HCT116 (cell line): ENCODE measurements around the gene MRPS12. TPM values are rescaled to one million over a fixed set of nuclear protein-coding genes. Genes with fewer than 3 reads are reported as not detected.

Experiments used
- ATAC-seq: fragments of 200-7000 bp; cut with Tn5 transposase; 2 replicates; pipeline ENCODE4 v1.9.1; 2020; ENCODE audit warnings: mild to moderate bottlenecking, moderate library complexity
- BruUV-seq: library from RNA; stranded (reverse); fragments of 400-500 nt; replicated peaks from 2 replicates; lab custom pipeline; 2021; lab: Mats Ljungman, UMichigan
- CTCF ChIA-PET: fragments of 300-600 bp; sonication (Branson Sonifier 250); formaldehyde crosslinking; loops from one replicate; lab custom pipeline; 2021; ENCODE audit warnings: antibody characterized with exemption; lab: Charles Lee
- POLR2A ChIA-PET: fragments of 300-600, 350-600 bp; sonication (Branson Sonifier 250); formaldehyde crosslinking; loops from one replicate; lab custom pipeline; 2021; ENCODE audit warnings: antibody characterized with exemption; lab: Charles Lee
- RAD21 ChIA-PET, 2 experiments: fragments of 300-600 bp; sonication (Branson Sonifier 250); formaldehyde crosslinking; loops; one replicate each; lab custom pipeline; 2023; ENCODE audit warnings: low total read pairs in 2 of 2; ENCODE audit not compliant: uncharacterized antibody in 2 of 2, unreplicated experiment in 2 of 2, low non-redundant PET in 1 of 2; lab: Charles Lee
- DNase-seq: peaks from one replicate; pipeline ENCODE4 v3.0.0-alpha.2; 2010; ENCODE audit warnings: low read depth, low spot score
- H2AFZ ChIP-seq: fragments of 200-600 bp; shearing (Covaris generic), sonication (generic); 2 replicates; pipeline ENCODE4 v1.6.1; 2017; ENCODE audit warnings: low read depth, mixed run types, mixed read lengths, antibody characterized with exemption, low read length; ENCODE audit not compliant: poor library complexity, severe bottlenecking
- H3K27ac ChIP-seq: 2 replicates; pipeline ENCODE4 v1.5.1; 2012; ENCODE audit warnings: low read depth, low read length
- H3K27me3 ChIP-seq: fragments of 200-600 bp; sonication (generic); 2 replicates; pipeline ENCODE4 v1.6.1; 2016; ENCODE audit warnings: mixed run types, low read length, mixed read lengths; ENCODE audit not compliant: insufficient read depth
- H3K36me3 ChIP-seq, 2 experiments: fragments of 200-500 bp in 1 of 2; fragments of 200-600 bp in 1 of 2; sonication (Bioruptor generic) in 1 of 2; sonication (generic) in 1 of 2; 2 replicates each; pipeline versions ENCODE4 v1.5.1 to v1.6.1; 2014 to 2016; ENCODE audit warnings: low read length in 2 of 2, inconsistent platforms in 1 of 2, mixed read lengths in 1 of 2, mixed run types in 1 of 2; ENCODE audit not compliant: insufficient read depth in 2 of 2, control insufficient read depth in 1 of 2
- H3K4me1 ChIP-seq, 2 experiments: fragments of 200-600 bp in 1 of 2; sonication (generic) in 1 of 2; 2 replicates each; pipeline versions ENCODE4 v1.5.1 to v1.6.1; 2012 to 2017; ENCODE audit warnings: low read length in 2 of 2, inconsistent platforms in 1 of 2, mild to moderate bottlenecking in 1 of 2, mixed read lengths in 1 of 2, mixed run types in 1 of 2, moderate library complexity in 1 of 2; ENCODE audit not compliant: insufficient read depth in 2 of 2, control insufficient read depth in 1 of 2
- H3K4me2 ChIP-seq: fragments of 200-600 bp; sonication (generic); 2 replicates; pipeline ENCODE4 v1.6.1; 2017; ENCODE audit warnings: mixed run types, low read length, mixed read lengths
- H3K4me3 ChIP-seq, 2 experiments: fragments of 200-600 bp in 1 of 2; sonication (generic) in 1 of 2; replicated peaks in 1 of 2; 2 replicates each; pipeline ENCODE4 v1.5.1; 2011 to 2016; ENCODE audit warnings: low read length in 2 of 2, control low read depth in 1 of 2, low read depth in 1 of 2, mild to moderate bottlenecking in 1 of 2, mixed read lengths in 1 of 2, mixed run types in 1 of 2
- H3K79me2 ChIP-seq: fragments of 200-600 bp; sonication (generic); 2 replicates; pipeline ENCODE4 v1.6.1; 2017; ENCODE audit warnings: mild to moderate bottlenecking, mixed run types, low read length, moderate library complexity, mixed read lengths; ENCODE audit not compliant: insufficient read depth
- H3K9ac ChIP-seq: fragments of 200-600 bp; sonication (generic); 2 replicates; pipeline ENCODE4 v1.6.1; 2016; ENCODE audit warnings: low read length, mixed read lengths
- H3K9me2 ChIP-seq: fragments of 200-600 bp; sonication (generic), shearing (Covaris generic); 2 replicates; pipeline ENCODE4 v1.6.1; 2017; ENCODE audit warnings: mixed run types, mild to moderate bottlenecking, moderate library complexity; ENCODE audit not compliant: insufficient read depth
- H3K9me3 ChIP-seq, 2 experiments: fragments of 200-500 bp in 1 of 2; fragments of 200-600 bp in 1 of 2; sonication (Bioruptor generic) in 1 of 2; sonication (generic) in 1 of 2; 2 replicates each; pipeline ENCODE4 v1.6.1; 2014 to 2017; ENCODE audit warnings: low read length in 2 of 2, mixed read lengths in 2 of 2, inconsistent platforms in 1 of 2, low read depth in 1 of 2, mild to moderate bottlenecking in 1 of 2, mixed run types in 1 of 2, moderate library complexity in 1 of 2; ENCODE audit not compliant: control insufficient read depth in 1 of 2, insufficient read depth in 1 of 2
- H4K20me1 ChIP-seq: fragments of 200-600 bp; sonication (generic), shearing (Covaris generic); 2 replicates; pipeline ENCODE4 v1.6.1; 2017; ENCODE audit warnings: mixed run types, mild to moderate bottlenecking, moderate library complexity; ENCODE audit not compliant: insufficient read depth
- CBX3 ChIP-seq: IDR thresholded peaks from 2 replicates; pipeline ENCODE4 v1.6.1; 2012; ENCODE audit warnings: low read depth
- CEBPB ChIP-seq: IDR thresholded peaks from 2 replicates; pipeline ENCODE4 v1.6.1; 2012; ENCODE audit warnings: low read depth
- CTCF ChIP-seq, 3 experiments: fragments of 200-600 bp in 1 of 3; sonication (generic) in 1 of 3; IDR thresholded peaks in 2 of 3; conservative IDR thresholded peaks in 1 of 3; 2 replicates each; pipeline ENCODE4 v1.5.1; 2012 to 2017; ENCODE audit warnings: low read depth in 2 of 3, low read length in 2 of 3, antibody characterized with exemption in 1 of 3, borderline replicate concordance in 1 of 3, control low read depth in 1 of 3, mild to moderate bottlenecking in 1 of 3, mixed read lengths in 1 of 3, mixed run types in 1 of 3, moderate library complexity in 1 of 3; ENCODE audit not compliant: insufficient read depth in 1 of 3
- ELF1 ChIP-seq: IDR thresholded peaks from 2 replicates; pipeline ENCODE4 v1.6.1; 2012; ENCODE audit warnings: low read depth, borderline replicate concordance
- EZH2 ChIP-seq: fragments of 200-600 bp; sonication (generic); IDR thresholded peaks from 2 replicates; pipeline ENCODE4 v1.6.1; 2017; ENCODE audit warnings: antibody characterized with exemption, mixed run types
- FOSL1 ChIP-seq: IDR thresholded peaks from 2 replicates; pipeline ENCODE4 v1.6.1; 2012; ENCODE audit warnings: low read depth
- POLR2A ChIP-seq: IDR thresholded peaks from 2 replicates; pipeline ENCODE4 v1.7.0; 2011; ENCODE audit warnings: borderline replicate concordance; ENCODE audit not compliant: insufficient read depth, insufficient read length; ENCODE audit errors: extremely low read depth
- POLR2AphosphoS5 ChIP-seq: IDR thresholded peaks from 2 replicates; pipeline ENCODE4 v1.6.1; 2011; ENCODE audit warnings: mild to moderate bottlenecking, low read depth, low read length, moderate library complexity
- RAD21 ChIP-seq: IDR thresholded peaks from 2 replicates; pipeline ENCODE4 v1.6.1; 2012; ENCODE audit warnings: low read depth, mild to moderate bottlenecking
- SP1 ChIP-seq: IDR thresholded peaks from 2 replicates; pipeline ENCODE4 v1.6.1; 2012; ENCODE audit warnings: low read depth
- TCF7L2 ChIP-seq: IDR thresholded peaks from 2 replicates; pipeline ENCODE4 v1.7.0; 2011; ENCODE audit warnings: borderline replicate concordance, inconsistent platforms; ENCODE audit not compliant: insufficient read depth, insufficient read length; ENCODE audit errors: extremely low read depth
- ZFX ChIP-seq: fragments of 450-650 bp; IDR thresholded peaks from 2 replicates; pipeline ENCODE4 v1.6.1; 2017
- ZNF274 ChIP-seq: fragments of 200-500 bp; sonication (Bioruptor generic); IDR thresholded peaks from 2 replicates; pipeline ENCODE4 v1.6.1; 2014; ENCODE audit warnings: mild to moderate bottlenecking, low read depth, low read length, inconsistent platforms
- intact Hi-C: fragments of 100-400 bp; cut with micrococcal nuclease; formaldehyde crosslinking; loops from 2 replicates; pipeline ENCODE4 v1.10.0; 2022
- total RNA-seq: library from RNA; stranded (reverse); gene quantifications from one replicate; pipeline ENCODE4 v1.2.1, GENCODE V29; 2021; ENCODE audit not compliant: unreplicated experiment
- TF ChIP-seq, protein P1 (sequence below): IDR thresholded peaks from 2 replicates; pipeline ENCODE4 v1.6.1; 2012
- TF ChIP-seq, protein P2 (sequence below): IDR thresholded peaks from 2 replicates; pipeline ENCODE4 v1.6.1; 2011; ENCODE audit warnings: mild to moderate bottlenecking, low read length, moderate library complexity; ENCODE audit not compliant: insufficient replicate concordance; ENCODE audit errors: extremely low read depth
- TF ChIP-seq, protein P3 (sequence below): IDR thresholded peaks from 2 replicates; pipeline ENCODE4 v1.6.1; 2012; ENCODE audit warnings: low read depth

The MRPS12 gene
- total RNA-seq, 1 experiment from 2014 or later, result 97.7 TPM

- POLR2A ChIA-PET, result no interaction called here
Observed at GRCh38 chr19:38904581-38905539, 25.9 kb upstream of the MRPS12 start.

More at GRCh38 chr19:38904581-38905539, 25.9 kb upstream of the MRPS12 start:
- Histone ChIP-seq H3K4me2 (no peak overlapping the region), H3K79me2 (peaks cover 20% of the 10 kb centered on the region), H3K9ac (no peak overlapping the region), H3K4me3 (no peak overlapping the region), H3K4me1 (peaks cover 0 to 8% of the 10 kb centered on the region in 2 experiments; a peak in 1 of 4 replicates), H3K36me3 (peaks cover 0 to 16% of the 10 kb centered on the region in 2 experiments; a peak in 1 of 4 replicates), H3K9me2 (no peaks in the 10 kb centered on the region), H4K20me1 (no peaks in the 10 kb centered on the region), H3K27me3 (no peaks in the 10 kb centered on the region), H3K27ac (no peak overlapping the region)
- CTCF ChIA-PET, result interaction anchor here (0.9 kb wide), 1 partner anchor 26 kb away, joined by 4 read pairs; the partner anchor contains the start of genes MRPS12 and SARS2
- no TSS peak for BruUV-seq
- intact Hi-C loops, result no loop called here
- ATAC-seq (no peak), DNase-seq (no peak)
- TF ChIP-seq POLR2A, result no peak
- TF ChIP-seq RAD21, result no peak
- TF ChIP-seq POLR2AphosphoS5, result no peak
- TF ChIP-seq FOSL1, result no peak
- no peak for TF ChIP-seq CBX3
- TF ChIP-seq CEBPB, result no peak
- no peak for TF ChIP-seq EZH2
- no peak for TF ChIP-seq CTCF (IDR thresholded peaks at IDR 0.05 in 2 of 3, conservative IDR thresholded peaks at IDR 0.05 in 1 of 3; ENCODE audit: borderline replicate concordance in 1 of 3, insufficient read depth in 1 of 3, low read depth in 2 of 3, low read length in 2 of 3)
- TF ChIP-seq ZFX, result no peak
- TF ChIP-seq, protein P1, sequence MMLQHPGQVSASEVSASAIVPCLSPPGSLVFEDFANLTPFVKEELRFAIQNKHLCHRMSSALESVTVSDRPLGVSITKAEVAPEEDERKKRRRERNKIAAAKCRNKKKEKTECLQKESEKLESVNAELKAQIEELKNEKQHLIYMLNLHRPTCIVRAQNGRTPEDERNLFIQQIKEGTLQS, result no peak
- no peak for TF ChIP-seq SP1
- TF ChIP-seq, protein P2, sequence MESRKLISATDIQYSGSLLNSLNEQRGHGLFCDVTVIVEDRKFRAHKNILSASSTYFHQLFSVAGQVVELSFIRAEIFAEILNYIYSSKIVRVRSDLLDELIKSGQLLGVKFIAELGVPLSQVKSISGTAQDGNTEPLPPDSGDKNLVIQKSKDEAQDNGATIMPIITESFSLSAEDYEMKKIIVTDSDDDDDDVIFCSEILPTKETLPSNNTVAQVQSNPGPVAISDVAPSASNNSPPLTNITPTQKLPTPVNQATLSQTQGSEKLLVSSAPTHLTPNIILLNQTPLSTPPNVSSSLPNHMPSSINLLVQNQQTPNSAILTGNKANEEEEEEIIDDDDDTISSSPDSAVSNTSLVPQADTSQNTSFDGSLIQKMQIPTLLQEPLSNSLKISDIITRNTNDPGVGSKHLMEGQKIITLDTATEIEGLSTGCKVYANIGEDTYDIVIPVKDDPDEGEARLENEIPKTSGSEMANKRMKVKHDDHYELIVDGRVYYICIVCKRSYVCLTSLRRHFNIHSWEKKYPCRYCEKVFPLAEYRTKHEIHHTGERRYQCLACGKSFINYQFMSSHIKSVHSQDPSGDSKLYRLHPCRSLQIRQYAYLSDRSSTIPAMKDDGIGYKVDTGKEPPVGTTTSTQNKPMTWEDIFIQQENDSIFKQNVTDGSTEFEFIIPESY, result no peak
- no peak for TF ChIP-seq ELF1
- TF ChIP-seq ZNF274, result no peak
- TF ChIP-seq, protein P3, sequence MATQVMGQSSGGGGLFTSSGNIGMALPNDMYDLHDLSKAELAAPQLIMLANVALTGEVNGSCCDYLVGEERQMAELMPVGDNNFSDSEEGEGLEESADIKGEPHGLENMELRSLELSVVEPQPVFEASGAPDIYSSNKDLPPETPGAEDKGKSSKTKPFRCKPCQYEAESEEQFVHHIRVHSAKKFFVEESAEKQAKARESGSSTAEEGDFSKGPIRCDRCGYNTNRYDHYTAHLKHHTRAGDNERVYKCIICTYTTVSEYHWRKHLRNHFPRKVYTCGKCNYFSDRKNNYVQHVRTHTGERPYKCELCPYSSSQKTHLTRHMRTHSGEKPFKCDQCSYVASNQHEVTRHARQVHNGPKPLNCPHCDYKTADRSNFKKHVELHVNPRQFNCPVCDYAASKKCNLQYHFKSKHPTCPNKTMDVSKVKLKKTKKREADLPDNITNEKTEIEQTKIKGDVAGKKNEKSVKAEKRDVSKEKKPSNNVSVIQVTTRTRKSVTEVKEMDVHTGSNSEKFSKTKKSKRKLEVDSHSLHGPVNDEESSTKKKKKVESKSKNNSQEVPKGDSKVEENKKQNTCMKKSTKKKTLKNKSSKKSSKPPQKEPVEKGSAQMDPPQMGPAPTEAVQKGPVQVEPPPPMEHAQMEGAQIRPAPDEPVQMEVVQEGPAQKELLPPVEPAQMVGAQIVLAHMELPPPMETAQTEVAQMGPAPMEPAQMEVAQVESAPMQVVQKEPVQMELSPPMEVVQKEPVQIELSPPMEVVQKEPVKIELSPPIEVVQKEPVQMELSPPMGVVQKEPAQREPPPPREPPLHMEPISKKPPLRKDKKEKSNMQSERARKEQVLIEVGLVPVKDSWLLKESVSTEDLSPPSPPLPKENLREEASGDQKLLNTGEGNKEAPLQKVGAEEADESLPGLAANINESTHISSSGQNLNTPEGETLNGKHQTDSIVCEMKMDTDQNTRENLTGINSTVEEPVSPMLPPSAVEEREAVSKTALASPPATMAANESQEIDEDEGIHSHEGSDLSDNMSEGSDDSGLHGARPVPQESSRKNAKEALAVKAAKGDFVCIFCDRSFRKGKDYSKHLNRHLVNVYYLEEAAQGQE, result no peak
- no peak for TF ChIP-seq TCF7L2
- TF ChIP-seq, all 23 proteins: peak for 0
- peaks cover 0 to 5% of the 10 kb centered on the region in 2 experiments; a peak in 1 of 4 replicates for H3K9me3 ChIP-seq
- RAD21 ChIA-PET, result no interaction called here
- no peak overlapping the region for H2AFZ ChIP-seq
